ENCODE data around the gene SLC12A9. TPM values are rescaled to one million over a fixed set of nuclear protein-coding genes. Genes with fewer than 3 reads are reported as not detected.
A peak's percentile ranks its signal among the peaks of the same experiment; 100 is the strongest.

Gene SLC12A9
- total and polyA plus RNA-seq, 2 donors (not counting 1 experiment from before 2014, with no cell fraction given) = 80.0 to 80.1 TPM

DNA sequence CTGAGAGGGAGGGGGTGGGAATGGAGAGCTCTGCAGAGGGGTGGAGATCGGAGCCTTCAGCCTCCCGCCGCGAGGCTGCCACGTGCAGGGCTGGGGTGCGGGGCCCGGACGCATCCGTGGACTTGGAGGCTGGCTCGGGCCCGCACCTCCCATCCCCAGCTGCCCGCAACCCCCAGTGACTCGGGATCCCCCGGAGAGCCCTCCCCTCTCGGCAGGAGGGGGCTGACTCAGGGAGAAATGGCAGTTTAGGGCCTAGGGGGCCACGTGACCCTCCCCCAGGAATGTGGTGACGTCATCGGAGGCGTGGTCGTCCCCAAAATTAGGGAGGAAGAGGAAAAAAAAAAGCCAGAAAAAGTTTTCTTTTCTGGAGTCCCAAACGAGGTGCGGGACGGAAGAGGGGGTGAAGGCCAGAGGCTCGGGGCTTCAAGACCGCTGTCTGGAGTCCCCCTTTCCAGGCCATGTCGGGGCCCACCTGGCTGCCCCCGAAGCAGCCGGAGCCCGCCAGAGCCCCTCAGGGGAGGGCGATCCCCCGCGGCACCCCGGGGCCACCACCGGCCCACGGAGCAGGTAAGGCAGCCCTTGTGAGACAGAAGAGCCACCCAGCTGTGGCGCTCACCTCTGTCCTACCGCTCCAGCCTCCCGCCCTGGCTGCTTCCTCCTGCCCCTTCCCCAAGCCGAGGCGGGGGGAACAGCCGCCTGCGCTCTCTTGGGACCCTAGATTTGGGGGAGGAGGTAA lies 14.7 kb downstream of the SLC12A9 start, which contains the start of gene TRIP6:
TSS of gene TRIP6 (plus strand) at position 348 of the 736 bp plus-strand sequence. CDS start at position 459, 111 bp downstream.
- ChIA-PET CTCF (interaction anchor here (0.7 to 1.8 kb wide), 2 partner anchors 14 to 28 kb away, joined by 3 to 4 read pairs; partner anchors contain the start of gene SLC12A9), POLR2A (interaction anchor here (0.9 to 1.3 kb wide), 2 partner anchors 15 to 22 kb away, joined by 3 to 6 read pairs; partner anchors contain the start of genes SLC12A9 and UFSP1)
- Histone ChIP-seq H3K79me2 (ENCODE audit: control insufficient read depth, insufficient read depth, low read length) (peaks cover 5% of the 10 kb centered on the region), H3K4me2 (replicated peaks; ENCODE audit: low read depth, low read length, poor library complexity, severe bottlenecking) (peak within 1 kb of the TSS; percentile 96), H3K9ac (ENCODE audit: low read length) (peak within 1 kb of the TSS; percentile 81), H3K27ac (ENCODE audit: low read length in 2 of 2) (peak within 1 kb of the TSS; percentile 56 to 75), H2AFZ (ENCODE audit: insufficient read depth, low read depth, low read length, poor library complexity, severe bottlenecking) (peak within 1 kb of the TSS; percentile 74), H3K9me3 (ENCODE audit: control extremely low read depth in 1 of 3, control insufficient read depth in 2 of 3, insufficient read depth in 1 of 3, low read length in 2 of 3) (peaks cover 0 to 4% (median 0%) of the 10 kb centered on the region in 3 donors), H3K36me3 (replicated peaks in 1 of 2; ENCODE audit: control extremely low read depth in 1 of 2, control insufficient read depth in 1 of 2, extremely low read depth in 1 of 2, insufficient read depth in 2 of 2, low read length in 1 of 2) (peaks cover 0 to 20% of the 10 kb centered on the region in 2 experiments), H4K20me1 (ENCODE audit: control insufficient read depth, insufficient read depth, low read length, poor library complexity, severe bottlenecking) (no peaks in the 10 kb centered on the region), H3K4me1 (ENCODE audit: control insufficient read depth in 2 of 2, insufficient read depth in 2 of 2, low read length in 2 of 2) (peaks cover 21 to 28% of the 10 kb centered on the region in 2 donors), H3K4me3 (ENCODE audit: control extremely low read depth in 1 of 5, extremely low read depth in 1 of 5, insufficient read depth in 1 of 5, low read depth in 2 of 5, low read length in 4 of 5) (peak within 1 kb of the TSS; percentile 5 to 75 (median 53)), H3K27me3 (replicated peaks in 1 of 4; ENCODE audit: control extremely low read depth in 1 of 4, control insufficient read depth in 3 of 4, insufficient read depth in 4 of 4, low read length in 3 of 4) (no peaks in the 10 kb centered on the region)
- Mint-ChIP-seq H3K9me3 (ENCODE audit: insufficient read depth) (no peaks in the 10 kb centered on the region), H3K27ac (peak within 1 kb of the TSS; percentile 84), H3K4me1 (peaks cover 24% of the 10 kb centered on the region), H3K4me3 (peak within 1 kb of the TSS; percentile 89), H3K27me3 (no peaks in the 10 kb centered on the region)
- TF ChIP-seq, protein P1, sequence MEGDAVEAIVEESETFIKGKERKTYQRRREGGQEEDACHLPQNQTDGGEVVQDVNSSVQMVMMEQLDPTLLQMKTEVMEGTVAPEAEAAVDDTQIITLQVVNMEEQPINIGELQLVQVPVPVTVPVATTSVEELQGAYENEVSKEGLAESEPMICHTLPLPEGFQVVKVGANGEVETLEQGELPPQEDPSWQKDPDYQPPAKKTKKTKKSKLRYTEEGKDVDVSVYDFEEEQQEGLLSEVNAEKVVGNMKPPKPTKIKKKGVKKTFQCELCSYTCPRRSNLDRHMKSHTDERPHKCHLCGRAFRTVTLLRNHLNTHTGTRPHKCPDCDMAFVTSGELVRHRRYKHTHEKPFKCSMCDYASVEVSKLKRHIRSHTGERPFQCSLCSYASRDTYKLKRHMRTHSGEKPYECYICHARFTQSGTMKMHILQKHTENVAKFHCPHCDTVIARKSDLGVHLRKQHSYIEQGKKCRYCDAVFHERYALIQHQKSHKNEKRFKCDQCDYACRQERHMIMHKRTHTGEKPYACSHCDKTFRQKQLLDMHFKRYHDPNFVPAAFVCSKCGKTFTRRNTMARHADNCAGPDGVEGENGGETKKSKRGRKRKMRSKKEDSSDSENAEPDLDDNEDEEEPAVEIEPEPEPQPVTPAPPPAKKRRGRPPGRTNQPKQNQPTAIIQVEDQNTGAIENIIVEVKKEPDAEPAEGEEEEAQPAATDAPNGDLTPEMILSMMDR (IDR thresholded peaks at IDR 0.05) = no peak
- TF ChIP-seq EZH2 (IDR thresholded peaks at IDR 0.05; ENCODE audit: borderline replicate concordance, insufficient read depth, low read depth, low read length, poor library complexity, severe bottlenecking) = no peak
- under 1% methylated on average over 31 of the region's 42 CpGs for WGBS (ENCODE audit: insufficient coverage)
- intact Hi-C loops (cut with micrococcal nuclease) = no loop called here
- DNase-seq (peak; percentile 55), ATAC-seq (ENCODE audit: low read depth) (peak; percentile 44)

Data from B cell (primary cell).